Neuron (in vitro differentiated cells): Measurements from ENCODE around the gene NFE2L3.
"Not testable (repeated sequence)": the region's sequence is repeated elsewhere in the genome, so short reads cannot be mapped to it uniquely, and the experiment has no call there.

ENCODE experiments used
- H2AFZ ChIP-seq: one replicate; pipeline ENCODE4 v1.6.1; 2013; ENCODE audit warnings: low read depth, mild to moderate bottlenecking, inconsistent platforms, low read length, moderate library complexity
- H3K27me3 ChIP-seq: one replicate; pipeline ENCODE4 v1.6.1; 2013; ENCODE audit warnings: low read length; ENCODE audit not compliant: insufficient read depth
- H3K36me3 ChIP-seq: one replicate; pipeline ENCODE4 v1.6.1; 2013; ENCODE audit warnings: low read length; ENCODE audit not compliant: insufficient read depth
- H3K4me1 ChIP-seq: one replicate; pipeline ENCODE4 v1.6.1; 2013; ENCODE audit warnings: low read length; ENCODE audit not compliant: insufficient read depth
- H3K4me3 ChIP-seq: 2 replicates; pipeline ENCODE4 v1.5.1; 2013; ENCODE audit warnings: mild to moderate bottlenecking, low read length, moderate library complexity
- H3K9me3 ChIP-seq: one replicate; pipeline ENCODE4 v1.6.1; 2013; ENCODE audit warnings: low read length

NFE2L3 gene

DNA sequence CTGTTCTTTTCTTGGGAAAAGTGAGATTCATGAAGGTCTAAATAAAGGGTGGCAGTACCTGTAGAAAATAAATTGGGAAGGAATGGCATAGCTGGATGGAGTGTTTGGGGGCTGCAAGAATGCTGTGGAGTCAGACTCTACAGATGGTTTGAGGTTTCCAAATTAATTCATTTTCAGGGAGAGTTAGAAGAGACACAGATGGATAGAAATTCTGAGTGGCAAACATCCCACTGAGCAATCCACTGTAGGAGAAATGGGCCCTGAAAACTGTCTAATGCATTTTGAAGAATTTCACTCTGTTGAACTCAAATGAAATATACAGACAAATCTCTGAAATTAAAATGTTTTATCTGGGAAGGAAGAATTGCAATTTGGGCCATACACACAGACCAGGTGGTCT, 16.9 kb upstream of the NFE2L3 start:
- H3K36me3 ChIP-seq: no peaks in the 10 kb centered on the region
- peaks cover 3% of the 10 kb centered on the region for H3K9me3 ChIP-seq
- H3K4me3 ChIP-seq: no peak overlapping the region
- H3K27me3 ChIP-seq: no peaks in the 10 kb centered on the region
- H3K4me1 ChIP-seq: no peaks in the 10 kb centered on the region
- no peak overlapping the region for H2AFZ ChIP-seq

DNA sequence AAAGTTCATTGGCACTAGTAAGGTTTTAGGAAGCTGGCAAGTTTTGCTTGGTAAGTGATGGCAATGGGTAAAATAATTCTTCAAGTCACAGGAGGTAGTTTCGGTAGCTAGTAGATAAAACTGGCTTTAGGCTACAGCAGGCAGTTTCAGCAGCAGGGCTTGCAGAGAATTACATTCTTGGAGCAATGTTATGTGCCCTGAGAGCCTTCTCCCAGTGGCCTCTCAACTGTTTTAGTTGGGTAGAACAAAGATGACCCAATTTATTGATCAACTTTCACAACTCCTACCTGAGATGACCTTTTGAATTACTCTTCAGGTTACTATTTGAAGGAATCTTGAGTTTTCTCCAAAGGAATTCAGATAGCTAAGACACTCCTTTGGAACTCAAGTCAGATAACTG, 16.4 kb upstream of the NFE2L3 start:
- no peaks in the 10 kb centered on the region for H3K27me3 ChIP-seq
- no peak overlapping the region for H2AFZ ChIP-seq
- H3K9me3 ChIP-seq: peaks cover 3% of the 10 kb centered on the region
- no peaks in the 10 kb centered on the region for H3K36me3 ChIP-seq
- H3K4me3 ChIP-seq: no peak overlapping the region
- H3K4me1 ChIP-seq: no peaks in the 10 kb centered on the region

DNA sequence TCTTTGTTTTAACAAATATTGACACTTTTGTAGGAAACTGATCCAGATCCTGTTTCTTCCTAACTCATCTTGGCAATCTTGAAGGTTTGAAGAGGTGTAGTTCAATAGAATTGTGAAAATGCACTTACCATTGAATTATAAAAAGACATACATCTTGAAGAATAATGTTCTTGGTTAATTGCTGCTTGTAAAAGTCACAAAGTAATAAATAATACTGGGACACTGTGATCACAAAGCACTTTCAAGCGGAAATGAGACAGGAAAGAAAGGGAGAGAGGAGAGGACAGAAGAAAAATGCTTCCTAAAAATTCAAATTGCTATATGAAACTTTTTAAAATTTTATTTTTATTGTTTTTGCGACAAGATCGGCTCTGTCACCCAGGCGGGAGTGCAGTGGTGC, 15.2 kb upstream of the NFE2L3 start:
- H3K27me3 ChIP-seq: no peaks in the 10 kb centered on the region
- no peaks in the 10 kb centered on the region for H3K36me3 ChIP-seq
- no peak overlapping the region for H3K4me3 ChIP-seq
- peaks cover 3% of the 10 kb centered on the region for H3K9me3 ChIP-seq
- no peaks in the 10 kb centered on the region for H3K4me1 ChIP-seq
- no peak overlapping the region for H2AFZ ChIP-seq

DNA sequence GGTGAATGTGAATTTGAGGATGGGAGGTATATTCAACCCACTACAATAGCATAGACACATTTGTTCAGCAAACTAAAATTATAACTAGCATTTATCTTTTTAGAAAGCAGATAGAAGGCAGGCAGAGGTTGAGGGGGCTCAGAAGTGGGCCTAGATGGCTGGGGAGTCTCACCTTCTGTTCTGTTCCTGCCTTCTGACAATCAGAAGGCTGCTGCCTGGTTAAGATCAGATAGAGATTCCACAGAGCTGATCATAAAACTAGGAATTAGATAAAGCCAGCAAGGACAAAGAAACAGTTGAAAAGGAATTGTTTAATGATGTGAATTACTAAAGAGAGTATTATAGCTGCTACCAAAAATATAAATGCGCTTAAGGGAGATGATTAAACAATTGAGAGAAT, 11.6 kb upstream of the NFE2L3 start:
- Histone ChIP-seq H2AFZ (no peak overlapping the region), H3K4me1 (peaks cover 5% of the 10 kb centered on the region), H3K27me3 (no peaks in the 10 kb centered on the region), H3K4me3 (no peak overlapping the region), H3K9me3 (peaks cover 2% of the 10 kb centered on the region), H3K36me3 (no peaks in the 10 kb centered on the region)

DNA sequence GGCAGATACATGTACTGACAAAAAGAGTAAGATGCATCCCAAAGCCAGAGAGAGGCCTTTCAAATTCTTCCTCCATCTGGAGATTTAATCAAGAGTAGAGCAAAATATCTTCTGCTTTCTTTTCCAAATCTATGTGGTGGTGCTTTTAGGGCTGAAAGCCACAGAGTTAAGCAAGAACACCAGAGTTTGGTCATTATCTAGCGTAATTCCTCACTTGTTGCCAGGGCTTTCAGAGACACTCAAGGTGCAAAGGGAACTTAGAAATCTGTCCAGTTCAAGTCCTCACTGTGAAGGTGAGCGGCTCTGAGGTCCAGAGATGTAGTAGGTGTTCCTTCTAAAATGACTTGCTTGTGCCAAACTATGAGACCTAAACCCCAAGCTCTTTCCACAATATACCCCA, 10.9 kb upstream of the NFE2L3 start:
- Histone ChIP-seq H3K36me3 (no peaks in the 10 kb centered on the region), H3K4me3 (no peak overlapping the region), H3K4me1 (peaks cover 5% of the 10 kb centered on the region), H3K27me3 (no peaks in the 10 kb centered on the region), H3K9me3 (no peaks in the 10 kb centered on the region), H2AFZ (no peak overlapping the region)

GRCh38 chr7:26143298-26144048, 8.5 kb upstream of the NFE2L3 start:
- Histone ChIP-seq H2AFZ (no peak overlapping the region), H3K9me3 (no peaks in the 10 kb centered on the region), H3K36me3 (no peaks in the 10 kb centered on the region), H3K27me3 (no peaks in the 10 kb centered on the region), H3K4me3 (no peak overlapping the region), H3K4me1 (peaks cover 5% of the 10 kb centered on the region)

GRCh38 chr7:26144184-26145080, 7.6 kb upstream of the NFE2L3 start:
- Histone ChIP-seq H3K4me3 (no peak overlapping the region), H3K27me3 (no peaks in the 10 kb centered on the region), H3K36me3 (no peaks in the 10 kb centered on the region), H2AFZ (no peak overlapping the region), H3K9me3 (no peaks in the 10 kb centered on the region), H3K4me1 (peaks cover 5% of the 10 kb centered on the region)

GRCh38 chr7:26145238-26145637, 6.8 kb upstream of the NFE2L3 start:
- Histone ChIP-seq H3K4me3 (no peak overlapping the region), H3K9me3 (no peaks in the 10 kb centered on the region), H3K4me1 (peaks cover 5% of the 10 kb centered on the region), H3K27me3 (peaks cover under 1% of the 10 kb centered on the region), H3K36me3 (no peaks in the 10 kb centered on the region), H2AFZ (no peak overlapping the region)

- Histone ChIP-seq H3K9me3 (peaks cover 6% of the 10 kb centered on the region), H3K36me3 (no peaks in the 10 kb centered on the region), H2AFZ (no peak overlapping the region), H3K4me3 (no peak overlapping the region), H3K27me3 (peaks cover 19% of the 10 kb centered on the region), H3K4me1 (peaks cover 5% of the 10 kb centered on the region)
These were observed 5.0 kb upstream of the NFE2L3 start for GRCh38 chr7:26147030-26147429.

GRCh38 chr7:26147646-26148306, 4.2 kb upstream of the NFE2L3 start:
- H2AFZ ChIP-seq, H3K4me1 ChIP-seq, H3K9me3 ChIP-seq, H3K4me3 ChIP-seq, H3K36me3 ChIP-seq: not testable (repeated sequence)
- H3K27me3 ChIP-seq: peaks cover 26% of the 10 kb centered on the region

GRCh38 chr7:26148307-26148700, 3.7 kb upstream of the NFE2L3 start:
- H3K27me3 ChIP-seq: peaks cover 30% of the 10 kb centered on the region
- H3K4me1 ChIP-seq, H3K9me3 ChIP-seq, H3K36me3 ChIP-seq, H3K4me3 ChIP-seq, H2AFZ ChIP-seq: not testable (repeated sequence)

DNA sequence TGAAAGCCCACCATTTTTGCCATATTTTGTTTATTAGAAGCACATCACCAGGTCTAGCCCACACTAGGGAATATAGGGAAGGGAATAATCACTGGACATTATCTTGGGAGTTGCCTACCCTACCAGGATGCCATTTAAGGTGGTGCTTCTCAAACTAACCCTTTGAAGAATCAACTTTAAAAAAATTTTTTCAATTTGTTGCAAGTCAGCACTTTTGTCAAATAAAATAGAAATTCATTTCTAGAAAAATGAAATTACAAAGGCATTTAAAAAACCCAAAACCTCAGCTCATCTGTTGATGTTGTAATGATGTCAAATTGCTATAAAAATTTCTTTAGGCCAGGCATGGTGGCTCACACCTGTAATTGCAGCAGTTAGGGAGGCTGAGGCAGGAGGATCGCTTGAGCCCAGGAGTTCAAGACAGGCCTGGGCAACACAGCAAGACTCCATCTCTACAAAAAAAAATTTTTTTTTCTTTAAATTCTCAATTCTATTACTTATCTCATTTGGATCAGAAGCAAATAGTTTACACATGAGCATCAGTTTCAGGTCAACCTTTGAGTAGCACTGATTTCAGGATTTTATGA, 2.5 kb upstream of the NFE2L3 start:
- Histone ChIP-seq H3K27me3 (peaks cover 42% of the 10 kb centered on the region), H3K4me3 (no peak overlapping the region), H2AFZ (no peak overlapping the region), H3K36me3 (no peaks in the 10 kb centered on the region), H3K9me3 (peaks cover 6% of the 10 kb centered on the region), H3K4me1 (no peaks in the 10 kb centered on the region)

DNA sequence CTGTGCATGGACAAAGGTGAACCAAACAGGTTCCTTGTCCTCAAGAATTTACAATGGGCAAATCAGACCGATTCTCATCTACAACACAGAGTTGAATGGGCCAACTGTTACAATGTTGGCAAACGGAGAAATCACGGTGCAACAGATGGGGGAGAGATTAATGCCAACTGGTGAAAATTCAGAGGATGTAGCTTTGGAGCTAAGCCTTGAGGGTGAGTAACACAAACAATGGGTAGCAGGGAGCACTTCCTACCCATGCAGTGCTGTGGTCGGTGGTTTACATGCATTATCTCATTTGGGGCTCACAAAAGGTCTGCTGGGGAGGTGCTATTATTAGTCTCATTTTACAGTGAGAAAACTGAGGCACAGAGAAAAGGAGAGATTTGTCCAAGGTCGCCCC, 902 bp upstream of the NFE2L3 start:
- no peak overlapping the region for H2AFZ ChIP-seq
- H3K27me3 ChIP-seq: peaks cover 46% of the 10 kb centered on the region
- H3K9me3 ChIP-seq: peaks cover 10% of the 10 kb centered on the region
- H3K4me1 ChIP-seq: no peaks in the 10 kb centered on the region
- H3K36me3 ChIP-seq: no peaks in the 10 kb centered on the region
- no peak overlapping the region for H3K4me3 ChIP-seq
